Upper lobe of left lung (tissue), 6 donors: ENCODE measurements around the gene MRPL41. TPM values are rescaled to one million over a fixed set of nuclear protein-coding genes. Genes with fewer than 3 reads are reported as not detected.

Experiments used
- ATAC-seq, 2 donors: fragments of 200-7000 bp; cut with Tn5 transposase; one replicate each; pipeline ENCODE4 v1.9.1; 2022; ENCODE audit warnings: mild to moderate bottlenecking in 2 of 2, moderate library complexity in 2 of 2; ENCODE audit not compliant: low FRiP score in 2 of 2
- DNase-seq, 2 donors: peaks; one replicate each; pipeline ENCODE4 v3.0.0-alpha.2; 2019 to 2020
- H3K27ac ChIP-seq, 4 donors: fragments of 200-600 bp; sonication (generic); one replicate each; pipeline ENCODE4 v1.5.1; 2016 to 2019
- H3K27me3 ChIP-seq, 4 donors: fragments of 200-600 bp; sonication (generic); one replicate each; pipeline ENCODE4 v1.5.1; 2017 to 2019
- H3K36me3 ChIP-seq, 4 donors: fragments of 200-600 bp; sonication (generic); one replicate each; pipeline ENCODE4 v1.5.1; 2016 to 2019
- H3K4me1 ChIP-seq, 4 donors: fragments of 200-600 bp; sonication (generic); one replicate each; pipeline ENCODE4 v1.5.1; 2018 to 2019
- H3K4me3 ChIP-seq, 4 donors: fragments of 200-600 bp; sonication (generic); one replicate each; pipeline ENCODE4 v1.5.1; 2017 to 2019; ENCODE audit warnings: mild to moderate bottlenecking in 2 of 4, moderate library complexity in 1 of 4
- H3K9me3 ChIP-seq, 4 donors: fragments of 200-600 bp; sonication (generic); one replicate each; pipeline ENCODE4 v1.5.1; 2018 to 2019
- CTCF ChIP-seq, 6 experiments: fragments of 450-650 bp in 4 of 6; fragments of 200-600 bp in 2 of 6; sonication (generic) in 2 of 6; IDR thresholded peaks; one replicate each; pipeline ENCODE4 v1.5.1; 2016 to 2019; ENCODE audit warnings: antibody characterized with exemption in 6 of 6
- EP300 ChIP-seq, 4 donors: sonication (generic); formaldehyde crosslinking; IDR thresholded peaks; one replicate each; pipeline ENCODE4 v1.5.1; 2017; ENCODE audit warnings: antibody characterized with exemption in 4 of 4, control low read depth in 2 of 4
- POLR2A ChIP-seq, 4 donors: fragments of 450-650 bp; IDR thresholded peaks; one replicate each; pipeline ENCODE4 v1.5.1; 2016 to 2017; ENCODE audit warnings: antibody characterized with exemption in 4 of 4, mild to moderate bottlenecking in 2 of 4
- POLR2AphosphoS5 ChIP-seq, 2 donors: sonication (generic); formaldehyde crosslinking; IDR thresholded peaks; one replicate each; pipeline ENCODE4 v1.5.1; 2017; ENCODE audit warnings: antibody characterized with exemption in 2 of 2
- WGBS, 2 donors: methylation state at CpG; one replicate each; pipeline ENCODE4 v1.1.5; 2017 to 2018; 5-methylcytosine and 5-hydroxymethylcytosine counted together
- total RNA-seq, 6 donors: library from RNA; depleted of rRNA in 4 of 6; stranded (reverse); fragments of >200 nt in 4 of 6; gene quantifications; one replicate each; pipeline versions ENCODE4 v1.1.0 to v1.2.1, GENCODE V29; 2016 to 2021
- donor health status: DM: no; HTN: no; CAD: no; lungs with moderate emphysema.
- donor health status: DM: no; HTN: yes; CAD: no; lungs with severe emphysema.

Gene MRPL41
- total RNA-seq, 6 donors from 2014 or later: 36.5 to 172 (median 62.1) TPM

- ATAC-seq (no peak), DNase-seq (no peak)
- no peak for TF ChIP-seq POLR2AphosphoS5 (IDR thresholded peaks at IDR 0.05)
- no peak for TF ChIP-seq EP300 (IDR thresholded peaks at IDR 0.05)
- TF ChIP-seq CTCF (IDR thresholded peaks at IDR 0.05): no peak
- TF ChIP-seq POLR2A (IDR thresholded peaks at IDR 0.05): no peak
- Histone ChIP-seq H3K27ac (no peak overlapping the region), H3K27me3 (no peaks in the 10 kb centered on the region), H3K4me3 (no peak overlapping the region), H3K36me3 (peaks cover 0 to 53% (median 29%) of the 10 kb centered on the region in 4 donors), H3K4me1 (peaks cover 6 to 19% (median 10%) of the 10 kb centered on the region in 4 donors), H3K9me3 (no peaks in the 10 kb centered on the region)
- 90 to 95% methylated on average over 10 of the region's 10 CpGs for WGBS, 2 donors
Observed at GRCh38 chr9:137555179-137555578, 3.5 kb downstream of the MRPL41 start.

GRCh38 chr9:137556069-137556838 lies 4.6 kb downstream of the MRPL41 start:
- Histone ChIP-seq H3K27ac (no peak overlapping the region), H3K4me1 (peaks cover 6 to 9% (median 7%) of the 10 kb centered on the region in 4 donors), H3K9me3 (no peaks in the 10 kb centered on the region), H3K36me3 (peaks cover 0 to 57% (median 30%) of the 10 kb centered on the region in 4 donors), H3K27me3 (no peaks in the 10 kb centered on the region), H3K4me3 (no peak overlapping the region)
- no peak for ATAC-seq
- DNase-seq: no peak
- WGBS, 2 donors: 87 to 89% methylated on average over 21 to 24 of the region's 24 CpGs
- TF ChIP-seq EP300 (IDR thresholded peaks at IDR 0.05) (no peak), CTCF (IDR thresholded peaks at IDR 0.05) (no peak), POLR2AphosphoS5 (IDR thresholded peaks at IDR 0.05) (no peak)

DNA sequence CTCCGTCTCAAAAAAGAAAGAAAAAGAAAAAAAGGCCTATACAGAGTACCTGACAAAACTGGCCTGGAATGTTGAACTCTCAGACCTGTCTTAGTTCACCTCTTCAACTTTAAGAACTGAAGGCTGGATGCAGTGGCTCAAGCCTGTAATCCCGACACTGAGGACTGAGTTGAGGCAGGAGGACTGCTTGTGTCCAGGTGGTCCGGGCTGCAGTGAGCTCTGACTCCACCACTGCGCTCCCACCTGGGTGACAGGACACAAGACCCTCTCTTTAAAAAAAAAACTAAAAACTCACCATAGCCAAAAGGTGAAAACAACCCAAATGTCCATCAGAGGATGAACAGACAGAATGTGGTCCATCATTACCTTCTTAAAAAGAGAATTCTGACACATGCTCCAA lies 6.4 kb downstream of the MRPL41 start:
- no peak for TF ChIP-seq EP300 (IDR thresholded peaks at IDR 0.05)
- TF ChIP-seq POLR2AphosphoS5 (IDR thresholded peaks at IDR 0.05): no peak
- TF ChIP-seq POLR2A (IDR thresholded peaks at IDR 0.05): no peak
- no peak for TF ChIP-seq CTCF (IDR thresholded peaks at IDR 0.05)
- ATAC-seq (no peak), DNase-seq (no peak)
- no peaks in the 10 kb centered on the region for H3K9me3 ChIP-seq
- H3K4me3 ChIP-seq: no peak overlapping the region
- no peaks in the 10 kb centered on the region for H3K4me1 ChIP-seq
- no peaks in the 10 kb centered on the region for H3K27me3 ChIP-seq
- WGBS, 2 donors: 94 to 97% methylated on average over 4 of the region's 4 CpGs
- H3K36me3 ChIP-seq: peaks cover 0 to 73% (median 37%) of the 10 kb centered on the region in 4 donors
- H3K27ac ChIP-seq: no peak overlapping the region

DNA sequence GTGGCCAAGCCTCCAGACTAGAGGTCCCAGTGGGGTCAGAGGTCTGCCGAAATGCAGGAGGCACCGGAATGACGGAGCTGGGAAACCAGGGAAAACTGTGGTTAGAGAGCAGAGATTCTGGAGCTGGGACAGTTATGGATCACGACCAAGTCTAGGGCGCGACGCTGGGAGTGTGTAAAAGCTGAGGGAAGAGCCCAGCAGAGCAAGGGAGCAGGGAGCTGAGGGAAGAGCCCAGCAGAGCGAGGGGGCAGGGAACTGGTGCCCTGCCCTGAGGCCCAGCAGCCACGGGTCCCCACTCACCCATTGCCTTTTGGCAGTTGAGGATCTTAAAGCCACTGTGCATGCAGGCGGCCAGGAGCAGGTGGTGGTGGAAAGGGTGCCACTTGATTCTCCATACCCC lies 12.5 kb downstream of the MRPL41 start:
- TF ChIP-seq POLR2AphosphoS5 (IDR thresholded peaks at IDR 0.05) (no peak), POLR2A (IDR thresholded peaks at IDR 0.05) (no peak), EP300 (IDR thresholded peaks at IDR 0.05) (no peak), CTCF (IDR thresholded peaks at IDR 0.05) (no peak)
- ATAC-seq: no peak
- DNase-seq: no peak
- Histone ChIP-seq H3K4me1 (no peaks in the 10 kb centered on the region), H3K27me3 (no peaks in the 10 kb centered on the region), H3K36me3 (peaks cover 8 to 53% (median 30%) of the 10 kb centered on the region in 4 donors), H3K9me3 (no peaks in the 10 kb centered on the region), H3K4me3 (no peak overlapping the region), H3K27ac (no peak overlapping the region)
- 90 to 97% methylated on average over 10 of the region's 10 CpGs for WGBS, 2 donors
